COLO668 (cell line): ENCODE results near the gene IL15RA.
A peak's percentile ranks its signal among the peaks of the same experiment; 100 is the strongest.
"Not testable (repeated sequence)": the region's sequence is repeated elsewhere in the genome, so short reads cannot be mapped to it uniquely, and the experiment has no call there.

Experiments used
- DNase-seq: peaks from one replicate; lab custom pipeline; 2025; ENCODE audit not compliant: unreplicated experiment; lab: John Stamatoyannopoulos, UW

The IL15RA gene

GRCh38 chr10:5951721-5952407, 25.5 kb downstream of the IL15RA start:
- no peak for DNase-seq

- DNase-seq = no peak
Measured at GRCh38 chr10:5951167-5951711, 26.1 kb downstream of the IL15RA start.

- peak; percentile 27 for DNase-seq
Measured at GRCh38 chr10:5949009-5949759, 28.2 kb downstream of the IL15RA start.

- DNase-seq = no peak
Measured at GRCh38 chr10:5948208-5948585, 29.1 kb downstream of the IL15RA start.

- no peak for DNase-seq
Measured at GRCh38 chr10:5947471-5948207, 29.7 kb downstream of the IL15RA start.

GRCh38 chr10:5946786-5947185, 30.6 kb downstream of the IL15RA start:
- no peak for DNase-seq

- DNase-seq = not testable (repeated sequence)
Measured at GRCh38 chr10:5946419-5946775, 30.9 kb downstream of the IL15RA start.

GRCh38 chr10:5945561-5946418, 31.6 kb downstream of the IL15RA start:
- DNase-seq = no peak

- no peak for DNase-seq
Measured at GRCh38 chr10:5945190-5945509, 32.2 kb downstream of the IL15RA start.

- DNase-seq = peak; percentile 33
Measured at GRCh38 chr10:5944389-5945189, 32.8 kb downstream of the IL15RA start.

- no peak for DNase-seq
Measured at GRCh38 chr10:5943536-5943935, 33.8 kb downstream of the IL15RA start.

- no peak for DNase-seq
Measured at GRCh38 chr10:5942474-5942873, 34.9 kb downstream of the IL15RA start.

- no peak for DNase-seq
Measured at GRCh38 chr10:5942001-5942400, 35.3 kb downstream of the IL15RA start.

- DNase-seq = no peak
Measured at GRCh38 chr10:5941579-5941978, 35.8 kb downstream of the IL15RA start.

- DNase-seq = no peak
Measured at GRCh38 chr10:5940807-5941218, 36.5 kb downstream of the IL15RA start.

GRCh38 chr10:5938291-5938690, 39.1 kb downstream of the IL15RA start:
- DNase-seq = no peak

GRCh38 chr10:5937016-5937415, 40.3 kb downstream of the IL15RA start:
- DNase-seq = no peak

- DNase-seq = no peak
Measured at GRCh38 chr10:5935628-5936027, 41.7 kb downstream of the IL15RA start.

- DNase-seq = no peak
Measured at GRCh38 chr10:5933909-5934546, 43.3 kb downstream of the IL15RA start.

- no peak for DNase-seq
Measured at GRCh38 chr10:5932345-5932744, 45.0 kb downstream of the IL15RA start.
